CD1c-positive myeloid dendritic cell (primary cell): ENCODE measurements around the gene NR6A1.

Source experiments
- DNase-seq: peaks from one replicate; pipeline ENCODE4 v3.0.0-alpha.2; 2016; ENCODE audit errors: extremely low spot score

Gene NR6A1

GRCh38 chr9:124795881-124796431 is 24.8 kb upstream of the NR6A1 start:
- no peak for DNase-seq

- no peak for DNase-seq
Observed at GRCh38 chr9:124794902-124795491, 23.9 kb upstream of the NR6A1 start.

- no peak for DNase-seq
Observed at GRCh38 chr9:124793015-124793541, 22.0 kb upstream of the NR6A1 start.

GRCh38 chr9:124792257-124793014 is 21.3 kb upstream of the NR6A1 start:
- no peak for DNase-seq

- no peak for DNase-seq
Observed at GRCh38 chr9:124790801-124791505, 19.8 kb upstream of the NR6A1 start.

- DNase-seq: no peak
Observed at GRCh38 chr9:124790301-124790700, 19.2 kb upstream of the NR6A1 start.

- DNase-seq: no peak
Observed at GRCh38 chr9:124789531-124789930, 18.4 kb upstream of the NR6A1 start.

GRCh38 chr9:124788542-124789217 is 17.6 kb upstream of the NR6A1 start:
- no peak for DNase-seq

GRCh38 chr9:124786881-124787573 is 15.9 kb upstream of the NR6A1 start:
- no peak for DNase-seq

GRCh38 chr9:124784509-124784908 is 13.4 kb upstream of the NR6A1 start:
- no peak for DNase-seq

- no peak for DNase-seq
Observed at GRCh38 chr9:124783830-124784229, 12.7 kb upstream of the NR6A1 start.

GRCh38 chr9:124782661-124783574 is 11.8 kb upstream of the NR6A1 start:
- no peak for DNase-seq

GRCh38 chr9:124781967-124782660 is 11.0 kb upstream of the NR6A1 start:
- DNase-seq: no peak

- DNase-seq: no peak
Observed at GRCh38 chr9:124780757-124781151, 9.6 kb upstream of the NR6A1 start.

- DNase-seq: no peak
Observed at GRCh38 chr9:124780060-124780756, 9.1 kb upstream of the NR6A1 start.

- no peak for DNase-seq
Observed at GRCh38 chr9:124779368-124780059, 8.4 kb upstream of the NR6A1 start.

- no peak for DNase-seq
Observed at GRCh38 chr9:124778575-124779367, 7.7 kb upstream of the NR6A1 start.
